ENCODE results near the gene MYO1H.
A peak's percentile ranks its signal among the peaks of the same experiment; 100 is the strongest.
"Not testable (repeated sequence)": the region's sequence is repeated elsewhere in the genome, so short reads cannot be mapped to it uniquely, and the experiment has no call there.

Gene MYO1H

DNA sequence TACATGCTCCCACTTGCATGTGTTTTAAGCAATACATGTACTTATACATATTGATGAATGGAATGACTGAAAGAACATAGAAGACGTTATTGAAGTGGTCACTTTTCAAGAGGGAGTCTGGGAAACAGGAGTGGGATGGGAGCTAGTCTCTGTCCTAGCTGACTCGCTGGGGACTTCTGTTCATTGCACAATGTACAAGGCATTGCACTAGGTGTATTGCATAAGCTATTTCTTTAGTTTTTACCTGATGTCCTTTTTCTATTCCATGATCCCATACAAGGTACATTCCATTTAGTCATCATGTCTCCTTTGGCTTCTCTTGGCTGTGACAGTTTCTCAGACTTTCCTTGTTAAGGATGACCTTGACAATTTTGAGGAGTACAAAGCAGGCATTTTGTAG, 4.0 kb upstream of the MYO1H start:
- no peak for DNase-seq

DNA sequence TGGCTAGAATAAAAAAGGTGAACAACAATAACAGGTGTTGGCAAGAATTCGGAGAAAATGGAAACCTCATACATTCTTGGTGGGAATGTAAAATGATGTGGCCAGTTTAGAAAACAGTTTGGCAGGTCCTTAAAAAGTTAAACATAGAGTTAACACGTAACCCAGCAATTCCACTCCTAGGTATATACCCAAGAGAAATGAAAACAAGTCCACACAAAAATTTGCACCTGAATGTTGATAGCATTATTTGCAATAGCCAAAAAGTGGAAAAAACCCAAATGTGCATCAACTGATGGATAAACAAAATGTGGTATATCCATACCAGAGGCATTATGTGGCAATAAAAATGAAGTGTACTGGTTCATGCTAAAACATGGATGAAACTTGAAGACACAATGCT, 2.3 kb upstream of the MYO1H start:
- no peak for DNase-seq

- no peak for DNase-seq
Measured at GRCh38 chr12:109346920-109347319, 780 bp upstream of the MYO1H start.

DNA sequence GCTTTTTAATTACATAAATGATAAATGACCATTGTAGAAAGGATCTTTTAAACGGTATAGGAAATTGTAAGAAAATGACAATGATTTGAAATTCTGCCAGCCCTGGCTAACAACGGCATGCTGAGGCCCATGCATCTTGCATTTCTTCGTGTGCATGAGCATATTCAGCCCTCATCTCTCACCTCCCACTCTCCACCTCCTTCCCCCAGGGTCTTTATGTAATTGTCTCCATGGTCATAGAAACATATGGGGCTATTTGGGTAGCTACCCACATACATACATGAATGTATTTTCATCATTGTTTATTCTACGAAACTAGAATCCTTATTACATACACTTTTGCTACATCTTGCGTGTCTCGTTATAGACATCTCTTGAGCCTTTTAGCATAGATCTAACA, 4.5 kb downstream of the MYO1H start:
- no peak for DNase-seq

- peak in 2 of 3 experiments; percentile 37 to 79 for DNase-seq
Measured at GRCh38 chr12:109356577-109356976, 8.9 kb downstream of the MYO1H start.

DNA sequence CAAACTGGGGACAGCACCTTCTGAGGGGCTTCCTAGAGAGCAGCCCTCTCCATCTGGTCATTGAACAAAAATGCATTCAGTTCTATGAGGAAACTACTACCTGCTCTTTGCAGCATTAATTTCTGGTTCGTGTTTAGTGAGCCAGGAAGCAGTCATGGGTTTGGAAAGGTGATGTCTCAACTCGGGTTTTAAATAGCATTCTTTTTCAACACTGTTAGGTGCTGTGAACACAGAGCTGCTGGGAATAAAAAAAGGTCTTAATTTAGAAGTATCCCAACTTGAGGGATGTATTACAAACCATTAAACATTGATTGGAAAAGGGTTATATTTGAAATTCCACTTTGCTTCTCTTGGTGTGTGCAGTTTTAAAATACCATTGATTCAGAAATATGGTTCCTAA, 9.3 kb downstream of the MYO1H start:
- DNase-seq, result peak in 1 of 3 experiments; percentile 37

- DNase-seq, result no peak
Measured at GRCh38 chr12:109358154-109358869, 10.6 kb downstream of the MYO1H start.

DNA sequence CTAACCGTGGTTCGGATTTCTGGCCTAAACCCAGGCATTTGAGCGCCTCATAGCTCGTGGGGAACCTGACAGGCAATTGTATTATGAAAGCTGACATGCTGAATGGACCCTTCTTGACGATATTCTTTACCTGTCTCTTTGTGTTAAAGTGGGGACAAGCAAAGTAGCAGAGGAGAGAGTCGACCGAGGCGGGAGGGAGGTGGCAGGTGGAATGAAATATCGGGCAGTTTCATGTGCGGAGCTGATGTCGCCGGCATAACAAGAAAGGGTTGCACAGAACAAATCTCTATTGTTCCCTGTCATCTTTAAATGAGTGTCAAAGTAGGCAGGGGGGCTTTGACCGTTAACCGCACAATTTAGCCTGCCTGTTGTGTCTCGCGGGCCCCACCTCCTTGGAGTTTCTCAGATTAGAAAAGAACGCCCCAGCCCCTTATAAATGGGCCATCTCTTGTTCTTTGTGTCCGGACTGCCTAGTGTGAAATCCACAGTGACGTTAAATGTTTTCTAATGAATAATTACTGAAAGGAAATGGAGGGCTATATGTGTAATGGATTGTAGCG, 11.5 kb downstream of the MYO1H start:
- DNase-seq, result no peak

DNA sequence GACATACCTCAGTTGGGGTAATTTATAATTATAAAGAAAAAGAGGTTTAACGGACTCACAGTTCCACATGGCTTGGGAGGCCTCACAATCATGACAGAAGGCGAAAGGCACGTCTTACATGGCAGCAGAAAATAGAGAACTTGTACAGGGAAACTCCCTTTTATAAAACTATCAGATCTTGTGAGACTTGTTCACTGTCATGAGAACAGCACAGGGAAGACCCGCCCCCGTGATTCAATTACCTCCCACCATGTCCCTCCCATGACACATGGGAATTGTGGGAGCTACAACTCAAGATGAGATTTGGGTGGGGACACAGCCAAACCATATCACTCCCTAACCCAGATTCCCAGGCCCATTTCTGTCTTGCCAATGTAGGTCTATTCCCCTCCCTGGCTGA, 22.1 kb downstream of the MYO1H start:
- no peak for DNase-seq

DNA sequence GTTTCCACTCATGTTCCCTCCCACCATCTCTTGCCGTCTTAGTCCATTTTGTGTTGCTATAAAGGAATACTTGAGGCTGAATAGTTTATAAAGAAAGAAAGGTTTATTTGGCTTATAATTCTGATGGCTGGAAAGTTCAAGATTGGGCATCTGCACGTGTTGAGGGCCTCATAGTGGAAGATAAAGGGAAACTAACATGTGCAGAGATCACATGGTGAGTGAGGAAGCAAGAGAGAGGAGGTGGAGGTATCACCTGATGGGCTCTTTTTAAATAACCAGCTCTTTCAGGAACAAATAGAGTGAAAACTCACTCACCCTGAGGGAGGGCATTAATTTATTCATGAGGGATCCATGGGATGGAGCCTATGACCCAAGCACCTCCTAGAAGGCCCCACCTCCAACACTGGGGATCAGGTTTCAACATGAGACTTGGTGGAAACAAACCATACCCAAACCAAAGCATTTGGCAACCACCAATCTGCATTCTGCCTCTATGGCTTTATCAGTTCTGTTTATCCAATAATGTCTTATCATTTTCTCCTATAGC, 29.5 kb downstream of the MYO1H start:
- no peak for DNase-seq

- no peak for DNase-seq
Measured at GRCh38 chr12:109378569-109378968, 30.9 kb downstream of the MYO1H start.

DNA sequence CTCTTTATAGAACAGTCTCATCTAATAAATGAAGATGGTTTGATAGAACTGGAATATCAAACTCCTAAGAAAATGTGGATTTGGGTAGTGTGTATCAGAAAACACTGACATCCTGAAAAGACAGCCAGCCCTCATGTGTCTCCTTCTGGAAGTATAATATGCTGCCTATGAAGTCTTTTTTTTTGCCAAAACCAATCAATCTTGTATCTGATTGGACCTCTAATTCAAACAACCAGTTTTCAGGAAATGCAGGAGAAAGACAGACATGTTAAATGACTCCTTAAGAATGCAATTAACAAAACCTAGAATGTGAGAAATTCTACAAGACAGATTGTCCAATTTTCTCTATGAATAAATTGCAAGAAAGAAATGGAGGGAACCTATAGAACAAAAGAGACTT, 34.3 kb downstream of the MYO1H start:
- no peak for DNase-seq

GRCh38 chr12:109383240-109383639, 35.5 kb downstream of the MYO1H start:
- no peak for DNase-seq

GRCh38 chr12:109385339-109386058, 37.8 kb downstream of the MYO1H start:
- peak; percentile 50 to 83 (median 70) for DNase-seq

- DNase-seq, result peak in 1 of 3 experiments; percentile 44
Measured at GRCh38 chr12:109386059-109386433, 38.3 kb downstream of the MYO1H start.

- peak in 2 of 3 experiments; percentile 45 to 63 for DNase-seq
Measured at GRCh38 chr12:109387425-109388166, 39.9 kb downstream of the MYO1H start.

DNA sequence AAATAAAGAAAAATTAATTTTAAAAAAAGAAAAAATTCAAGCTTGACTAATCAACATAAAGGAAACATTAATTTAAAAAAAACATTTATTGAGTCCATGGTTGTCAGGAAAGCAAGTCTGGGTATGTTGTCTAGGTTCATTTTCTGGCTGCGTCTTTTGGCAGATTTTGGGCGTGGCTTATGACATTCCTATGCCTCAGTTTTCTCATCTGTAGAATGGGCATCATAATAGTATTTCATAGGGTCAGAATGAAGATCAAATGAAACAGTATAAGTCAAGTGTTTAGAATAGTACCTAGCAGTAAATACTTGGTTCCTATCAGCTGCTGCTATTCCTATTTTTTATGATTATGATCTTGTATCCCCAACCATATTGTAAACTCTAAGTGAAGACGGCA, 40.5 kb downstream of the MYO1H start:
- no peak for DNase-seq

- DNase-seq, result no peak
Measured at GRCh38 chr12:109389146-109389545, 41.4 kb downstream of the MYO1H start.

- peak; percentile 43 to 83 (median 80) for DNase-seq
Measured at GRCh38 chr12:109393437-109394345, 46.0 kb downstream of the MYO1H start.

GRCh38 chr12:109394891-109395290, 47.2 kb downstream of the MYO1H start:
- DNase-seq, result no peak

DNA sequence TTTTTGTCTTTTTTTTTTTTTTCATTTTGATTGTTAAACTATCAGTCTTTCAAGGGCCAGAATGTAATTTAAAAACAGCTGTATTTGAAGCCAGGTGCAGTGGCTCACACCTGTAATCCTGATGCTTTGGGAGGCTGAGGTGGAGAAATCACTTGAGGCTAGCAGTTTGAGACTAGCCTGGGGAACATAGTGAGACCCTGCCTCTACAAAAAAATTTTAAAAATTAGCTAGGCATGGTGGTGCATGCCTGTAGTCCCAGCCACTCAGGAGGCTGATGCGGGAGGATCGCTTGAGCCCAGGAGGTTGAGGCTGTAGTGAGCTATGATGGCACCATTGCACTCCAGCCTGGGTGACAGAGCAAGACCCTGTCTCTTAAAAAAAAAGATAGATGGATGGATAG, 57.1 kb downstream of the MYO1H start:
- not testable (repeated sequence) for DNase-seq

- not testable (repeated sequence) for DNase-seq
Measured at GRCh38 chr12:109406147-109406546, 58.4 kb downstream of the MYO1H start.
